HL-60 (cell line): ENCODE measurements around the gene POLRMT.
"Not testable (repeated sequence)": the region's sequence is repeated elsewhere in the genome, so short reads cannot be mapped to it uniquely, and the experiment has no call there.

Experiments used
- DNase-seq, 2 experiments: peaks; one replicate each; pipeline ENCODE4 v3.0.0-alpha.2; 2010 to 2020; ENCODE audit warnings: low read depth in 1 of 2, low spot score in 1 of 2
- H3K27ac ChIP-seq: fragments of 250-450 bp; sonication (Bioruptor Pico); replicated peaks from 2 replicates; pipeline ENCODE4 v1.5.1; 2020; ENCODE audit warnings: mild to moderate bottlenecking, moderate library complexity
- H3K27me3 ChIP-seq: fragments of 250-450 bp; sonication (Bioruptor Pico); 2 replicates; pipeline ENCODE4 v1.5.1; 2021; ENCODE audit warnings: mild to moderate bottlenecking, moderate library complexity; ENCODE audit not compliant: insufficient read depth, poor library complexity, severe bottlenecking
- H3K4me3 ChIP-seq: replicated peaks from 2 replicates; pipeline ENCODE4 v1.5.1; 2011; ENCODE audit warnings: mild to moderate bottlenecking, control low read depth, low read length; ENCODE audit not compliant: insufficient read depth
- GABPA ChIP-seq: IDR thresholded peaks from 2 replicates; pipeline ENCODE4 v1.6.1; 2012; ENCODE audit warnings: low read depth
- POLR2AphosphoS5 ChIP-seq: IDR thresholded peaks from 2 replicates; pipeline ENCODE4 v1.6.1; 2012; ENCODE audit warnings: low read depth
- SPI1 ChIP-seq: IDR thresholded peaks from 2 replicates; pipeline ENCODE4 v1.6.1; 2012; ENCODE audit warnings: low read depth, mild to moderate bottlenecking, borderline replicate concordance
- TF ChIP-seq, protein P1 (sequence below): IDR thresholded peaks from 2 replicates; pipeline ENCODE4 v1.6.1; 2012; ENCODE audit warnings: low read depth; ENCODE audit not compliant: insufficient replicate concordance
- TF ChIP-seq, protein P2 (sequence below): IDR thresholded peaks from one replicate; pipeline ENCODE4 v1.5.1; 2011; ENCODE audit warnings: low read length, control low read depth, inconsistent platforms; ENCODE audit not compliant: insufficient read depth

Gene POLRMT

DNA sequence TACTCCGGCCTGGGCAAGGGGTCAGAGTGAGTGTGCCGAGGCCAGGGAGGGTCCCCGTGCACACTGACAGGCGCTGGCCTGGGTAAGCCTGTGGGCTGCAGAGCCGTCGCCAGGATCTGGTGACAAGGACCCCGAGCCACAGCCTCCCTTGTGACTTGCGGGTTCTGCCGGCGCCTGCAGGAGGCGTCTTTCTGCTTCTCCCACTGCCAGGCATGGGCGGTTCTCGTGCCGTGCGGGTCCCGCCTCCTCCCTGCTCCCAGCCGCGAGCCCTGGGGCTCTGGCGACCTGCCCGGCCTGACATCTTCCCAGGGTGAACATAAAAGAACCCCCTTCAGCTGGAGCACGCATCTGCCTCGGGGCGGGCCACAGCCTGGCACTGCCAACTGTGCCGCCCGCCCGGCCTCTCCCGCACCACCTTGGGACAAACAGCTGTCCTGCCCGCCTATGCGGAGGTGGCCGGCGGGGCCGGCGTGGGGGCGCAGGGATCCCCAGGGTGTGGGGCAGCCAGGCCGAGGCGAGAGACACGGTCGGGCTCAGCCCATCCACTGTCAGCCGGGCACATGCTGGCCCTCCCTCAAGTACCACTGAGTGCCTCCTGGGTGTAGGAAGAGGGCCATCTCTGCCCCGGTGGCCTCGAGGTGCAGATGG lies 45.1 kb downstream of the POLRMT start:
- no peak overlapping the region for H3K4me3 ChIP-seq
- DNase-seq, result peak in 1 of 2 experiments; percentile 83
- peaks cover 26% of the 10 kb centered on the region for H3K27me3 ChIP-seq
- H3K27ac ChIP-seq, result no peak overlapping the region
- TF ChIP-seq SPI1 (no peak), GABPA (no peak), POLR2AphosphoS5 (no peak)
- TF ChIP-seq, protein P1, sequence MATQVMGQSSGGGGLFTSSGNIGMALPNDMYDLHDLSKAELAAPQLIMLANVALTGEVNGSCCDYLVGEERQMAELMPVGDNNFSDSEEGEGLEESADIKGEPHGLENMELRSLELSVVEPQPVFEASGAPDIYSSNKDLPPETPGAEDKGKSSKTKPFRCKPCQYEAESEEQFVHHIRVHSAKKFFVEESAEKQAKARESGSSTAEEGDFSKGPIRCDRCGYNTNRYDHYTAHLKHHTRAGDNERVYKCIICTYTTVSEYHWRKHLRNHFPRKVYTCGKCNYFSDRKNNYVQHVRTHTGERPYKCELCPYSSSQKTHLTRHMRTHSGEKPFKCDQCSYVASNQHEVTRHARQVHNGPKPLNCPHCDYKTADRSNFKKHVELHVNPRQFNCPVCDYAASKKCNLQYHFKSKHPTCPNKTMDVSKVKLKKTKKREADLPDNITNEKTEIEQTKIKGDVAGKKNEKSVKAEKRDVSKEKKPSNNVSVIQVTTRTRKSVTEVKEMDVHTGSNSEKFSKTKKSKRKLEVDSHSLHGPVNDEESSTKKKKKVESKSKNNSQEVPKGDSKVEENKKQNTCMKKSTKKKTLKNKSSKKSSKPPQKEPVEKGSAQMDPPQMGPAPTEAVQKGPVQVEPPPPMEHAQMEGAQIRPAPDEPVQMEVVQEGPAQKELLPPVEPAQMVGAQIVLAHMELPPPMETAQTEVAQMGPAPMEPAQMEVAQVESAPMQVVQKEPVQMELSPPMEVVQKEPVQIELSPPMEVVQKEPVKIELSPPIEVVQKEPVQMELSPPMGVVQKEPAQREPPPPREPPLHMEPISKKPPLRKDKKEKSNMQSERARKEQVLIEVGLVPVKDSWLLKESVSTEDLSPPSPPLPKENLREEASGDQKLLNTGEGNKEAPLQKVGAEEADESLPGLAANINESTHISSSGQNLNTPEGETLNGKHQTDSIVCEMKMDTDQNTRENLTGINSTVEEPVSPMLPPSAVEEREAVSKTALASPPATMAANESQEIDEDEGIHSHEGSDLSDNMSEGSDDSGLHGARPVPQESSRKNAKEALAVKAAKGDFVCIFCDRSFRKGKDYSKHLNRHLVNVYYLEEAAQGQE, result no peak
- TF ChIP-seq, protein P2, sequence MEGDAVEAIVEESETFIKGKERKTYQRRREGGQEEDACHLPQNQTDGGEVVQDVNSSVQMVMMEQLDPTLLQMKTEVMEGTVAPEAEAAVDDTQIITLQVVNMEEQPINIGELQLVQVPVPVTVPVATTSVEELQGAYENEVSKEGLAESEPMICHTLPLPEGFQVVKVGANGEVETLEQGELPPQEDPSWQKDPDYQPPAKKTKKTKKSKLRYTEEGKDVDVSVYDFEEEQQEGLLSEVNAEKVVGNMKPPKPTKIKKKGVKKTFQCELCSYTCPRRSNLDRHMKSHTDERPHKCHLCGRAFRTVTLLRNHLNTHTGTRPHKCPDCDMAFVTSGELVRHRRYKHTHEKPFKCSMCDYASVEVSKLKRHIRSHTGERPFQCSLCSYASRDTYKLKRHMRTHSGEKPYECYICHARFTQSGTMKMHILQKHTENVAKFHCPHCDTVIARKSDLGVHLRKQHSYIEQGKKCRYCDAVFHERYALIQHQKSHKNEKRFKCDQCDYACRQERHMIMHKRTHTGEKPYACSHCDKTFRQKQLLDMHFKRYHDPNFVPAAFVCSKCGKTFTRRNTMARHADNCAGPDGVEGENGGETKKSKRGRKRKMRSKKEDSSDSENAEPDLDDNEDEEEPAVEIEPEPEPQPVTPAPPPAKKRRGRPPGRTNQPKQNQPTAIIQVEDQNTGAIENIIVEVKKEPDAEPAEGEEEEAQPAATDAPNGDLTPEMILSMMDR, result peak; percentile 55

DNA sequence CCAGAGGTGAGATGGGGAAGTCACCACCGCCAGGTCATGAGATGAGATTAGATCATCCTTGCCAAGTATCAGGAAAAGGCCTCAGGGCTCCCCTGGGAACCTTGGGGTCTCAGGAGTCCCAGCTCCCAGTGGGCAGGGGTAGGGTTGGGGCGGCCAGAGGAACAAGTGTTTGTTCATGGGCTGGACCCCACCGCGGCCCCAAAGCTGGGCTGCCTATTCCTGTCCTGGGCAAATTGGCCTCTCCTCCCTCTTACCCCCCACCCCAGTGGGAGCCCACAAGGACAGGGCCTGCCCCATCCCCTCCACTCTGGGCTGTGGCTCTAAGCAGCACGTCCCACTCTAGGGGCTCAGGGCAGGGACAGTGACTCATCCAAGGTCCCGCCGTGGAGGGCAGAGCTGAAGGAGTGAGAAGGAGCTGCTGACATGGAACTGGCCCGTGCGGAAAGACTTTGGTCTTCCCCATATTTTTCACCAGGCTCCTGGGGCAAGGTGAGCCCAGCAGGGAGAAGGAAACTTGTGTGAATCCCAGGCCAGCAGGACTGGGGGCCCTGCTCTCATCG lies 47.7 kb downstream of the POLRMT start:
- Histone ChIP-seq H3K27ac (no peak overlapping the region), H3K4me3 (no peak overlapping the region)
- TF ChIP-seq, protein P1, result no peak
- TF ChIP-seq SPI1 (no peak), POLR2AphosphoS5 (no peak)
- TF ChIP-seq, protein P2, result no peak

GRCh38 chr19:585146-585545 lies 48.2 kb downstream of the POLRMT start:
- not testable (repeated sequence) for H3K4me3 ChIP-seq, H3K27ac ChIP-seq, DNase-seq
- peaks cover 14% of the 10 kb centered on the region for H3K27me3 ChIP-seq

More for the DNA sequence above, 47.7 kb downstream of the POLRMT start:
- peaks cover 14% of the 10 kb centered on the region for H3K27me3 ChIP-seq
- DNase-seq, result no peak

DNA sequence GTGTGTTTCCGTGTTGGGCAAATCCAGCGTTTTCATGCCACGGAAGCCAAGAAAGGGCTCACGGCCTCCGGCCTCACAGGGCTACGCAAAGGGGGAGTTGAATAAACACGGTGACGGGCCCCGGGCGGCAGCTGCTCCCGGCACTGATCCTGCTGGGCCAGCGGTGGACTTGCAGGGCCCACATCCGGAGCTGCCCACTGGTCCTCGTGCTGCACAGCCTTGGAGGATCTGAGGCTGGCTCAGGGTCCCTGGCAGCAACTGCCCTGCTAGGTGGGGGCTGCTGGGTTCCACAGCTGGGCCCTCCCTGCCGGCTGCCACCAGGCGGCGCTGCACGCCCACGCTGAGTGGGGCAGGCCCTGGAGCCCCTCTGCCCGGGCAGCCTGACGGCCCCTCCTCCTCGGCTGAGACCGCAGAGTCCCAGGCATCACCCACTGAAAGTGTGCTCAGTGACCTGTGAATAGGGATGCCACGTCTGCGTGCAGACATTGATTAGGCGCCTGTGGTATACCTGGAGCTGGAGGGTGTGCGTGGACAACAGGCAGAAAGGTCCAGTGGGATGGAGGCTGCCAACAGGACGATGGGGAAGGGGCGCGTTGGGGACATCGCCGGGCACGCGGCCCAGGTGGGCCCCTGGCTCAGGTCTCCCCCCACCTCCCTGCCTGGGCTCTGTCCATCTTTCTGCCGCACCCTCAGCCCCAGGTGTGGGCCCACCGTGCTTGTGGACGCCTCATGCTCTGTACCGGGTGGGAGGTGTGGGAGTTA lies 48.9 kb downstream of the POLRMT start:
- peak in 1 of 2 experiments; percentile 47 for DNase-seq
- H3K27me3 ChIP-seq, result peaks cover 14% of the 10 kb centered on the region
- H3K4me3 ChIP-seq, result no peak overlapping the region
- no peak overlapping the region for H3K27ac ChIP-seq
- TF ChIP-seq GABPA, result no peak
- TF ChIP-seq, protein P2, result peak; percentile 78
- TF ChIP-seq, protein P1, result no peak
- no peak for TF ChIP-seq SPI1
- TF ChIP-seq POLR2AphosphoS5, result peak; percentile 87
